Measurements from ENCODE around the gene TERT.

The TERT gene

GRCh38 chr5:1257841-1258240 lies 37.0 kb downstream of the TERT start:
- no peak overlapping the region for H3K4me3 ChIP-seq (ENCODE audit: low read depth, low read length)
- no peak for DNase-seq (ENCODE audit: low read depth)
- no peak for TF ChIP-seq CTCF (IDR thresholded peaks at IDR 0.05; ENCODE audit: insufficient read depth, low read depth, low read length, missing control alignments)

- no peak overlapping the region for H3K4me3 ChIP-seq (ENCODE audit: low read depth, low read length)
- no peak for TF ChIP-seq CTCF (IDR thresholded peaks at IDR 0.05; ENCODE audit: insufficient read depth, low read depth, low read length, missing control alignments)
- DNase-seq (ENCODE audit: low read depth): no peak
These were observed 37.5 kb downstream of the TERT start for GRCh38 chr5:1257363-1257762.

- no peak overlapping the region for H3K4me3 ChIP-seq (ENCODE audit: low read depth, low read length)
- no peak for DNase-seq (ENCODE audit: low read depth)
- no peak for TF ChIP-seq CTCF (IDR thresholded peaks at IDR 0.05; ENCODE audit: insufficient read depth, low read depth, low read length, missing control alignments)
These were observed 38.1 kb downstream of the TERT start for GRCh38 chr5:1256776-1257175.

- TF ChIP-seq CTCF (IDR thresholded peaks at IDR 0.05; ENCODE audit: insufficient read depth, low read depth, low read length, missing control alignments): no peak
- no peak overlapping the region for H3K4me3 ChIP-seq (ENCODE audit: low read depth, low read length)
- DNase-seq (ENCODE audit: low read depth): peak; percentile 9
These were observed 39.7 kb downstream of the TERT start for GRCh38 chr5:1255081-1255561.

GRCh38 chr5:1254196-1254595 lies 40.7 kb downstream of the TERT start:
- no peak overlapping the region for H3K4me3 ChIP-seq (ENCODE audit: low read depth, low read length)
- DNase-seq (ENCODE audit: low read depth): no peak

GRCh38 chr5:1253456-1254105 lies 41.3 kb downstream of the TERT start:
- TF ChIP-seq CTCF (IDR thresholded peaks at IDR 0.05; ENCODE audit: insufficient read depth, low read depth, low read length, missing control alignments): no peak
- H3K4me3 ChIP-seq (ENCODE audit: low read depth, low read length): no peak overlapping the region
- DNase-seq (ENCODE audit: low read depth): no peak

More at GRCh38 chr5:1254196-1254595, 40.7 kb downstream of the TERT start:
- no peak for TF ChIP-seq CTCF (IDR thresholded peaks at IDR 0.05; ENCODE audit: insufficient read depth, low read depth, low read length, missing control alignments)

GRCh38 chr5:1252681-1253080 lies 42.2 kb downstream of the TERT start:
- no peak for DNase-seq (ENCODE audit: low read depth)
- H3K4me3 ChIP-seq (ENCODE audit: low read depth, low read length): no peak overlapping the region
- no peak for TF ChIP-seq CTCF (IDR thresholded peaks at IDR 0.05; ENCODE audit: insufficient read depth, low read depth, low read length, missing control alignments)

All from GM12865 (cell line).